ENCODE measurements around the gene AMN1.

GRCh38 chr12:31749024-31749704 is 20.3 kb upstream of the AMN1 start:
- TF ChIP-seq, protein P1, sequence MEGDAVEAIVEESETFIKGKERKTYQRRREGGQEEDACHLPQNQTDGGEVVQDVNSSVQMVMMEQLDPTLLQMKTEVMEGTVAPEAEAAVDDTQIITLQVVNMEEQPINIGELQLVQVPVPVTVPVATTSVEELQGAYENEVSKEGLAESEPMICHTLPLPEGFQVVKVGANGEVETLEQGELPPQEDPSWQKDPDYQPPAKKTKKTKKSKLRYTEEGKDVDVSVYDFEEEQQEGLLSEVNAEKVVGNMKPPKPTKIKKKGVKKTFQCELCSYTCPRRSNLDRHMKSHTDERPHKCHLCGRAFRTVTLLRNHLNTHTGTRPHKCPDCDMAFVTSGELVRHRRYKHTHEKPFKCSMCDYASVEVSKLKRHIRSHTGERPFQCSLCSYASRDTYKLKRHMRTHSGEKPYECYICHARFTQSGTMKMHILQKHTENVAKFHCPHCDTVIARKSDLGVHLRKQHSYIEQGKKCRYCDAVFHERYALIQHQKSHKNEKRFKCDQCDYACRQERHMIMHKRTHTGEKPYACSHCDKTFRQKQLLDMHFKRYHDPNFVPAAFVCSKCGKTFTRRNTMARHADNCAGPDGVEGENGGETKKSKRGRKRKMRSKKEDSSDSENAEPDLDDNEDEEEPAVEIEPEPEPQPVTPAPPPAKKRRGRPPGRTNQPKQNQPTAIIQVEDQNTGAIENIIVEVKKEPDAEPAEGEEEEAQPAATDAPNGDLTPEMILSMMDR (tag by site-specific recombination; IDR thresholded peaks at IDR 0.05), result no peak
- TF ChIP-seq ZNF174 (tag by site-specific recombination; IDR thresholded peaks at IDR 0.05) (no peak), PBX3 (CRISPR knock-in tag; IDR thresholded peaks at IDR 0.05) (no peak), ZNF324 (tag by site-specific recombination; IDR thresholded peaks at IDR 0.05) (peak; percentile 99), ZNF639 (tag by site-specific recombination; IDR thresholded peaks at IDR 0.05) (peak; percentile 99), ZNF274 (IDR thresholded peaks at IDR 0.05; ENCODE audit: low read length) (no peak), ZNF274 (tag by site-specific recombination; IDR thresholded peaks at IDR 0.05; ENCODE audit: borderline replicate concordance) (no peak), ZNF529 (tag by site-specific recombination; IDR thresholded peaks at IDR 0.05; ENCODE audit: insufficient replicate concordance) (peak; percentile 33), REST (tag by site-specific recombination; IDR thresholded peaks at IDR 0.05) (peak; percentile 53; the same call in 1 of the 2 replicates), ZNF146 (tag by site-specific recombination; IDR thresholded peaks at IDR 0.05) (peak; percentile 33; the same call in 1 of the 2 replicates), ZNF266 (tag by site-specific recombination; IDR thresholded peaks at IDR 0.05; ENCODE audit: low read depth) (no peak), TRIM28 (IDR thresholded peaks at IDR 0.05; ENCODE audit: borderline replicate concordance, low read length) (peak; percentile 99), ZNF501 (tag by site-specific recombination; IDR thresholded peaks at IDR 0.05) (peak; percentile 95), ZBTB17 (tag by site-specific recombination; IDR thresholded peaks at IDR 0.05) (peak; percentile 98)
